Prostate gland (tissue), 2 donors: Measurements from ENCODE around the gene SORBS1.

ENCODE experiments used
- CTCF ChIP-seq, 4 experiments: fragments of 200-600 bp in 2 of 4; fragments of 450-650 bp in 2 of 4; sonication (generic) in 2 of 4; IDR thresholded peaks; 1 replicate in 3 of 4; 2 replicates in 1 of 4; pipeline ENCODE4 v1.5.1; 2016 to 2019; ENCODE audit warnings: antibody characterized with exemption in 4 of 4, mild to moderate bottlenecking in 2 of 4, moderate library complexity in 2 of 4
- POLR2A ChIP-seq: fragments of 450-650 bp; IDR thresholded peaks from one replicate; pipeline ENCODE4 v1.6.1; 2016; ENCODE audit warnings: antibody characterized with exemption, mild to moderate bottlenecking
- POLR2AphosphoS5 ChIP-seq: sonication (generic); formaldehyde crosslinking; IDR thresholded peaks from one replicate; pipeline ENCODE4 v1.6.1; 2017; ENCODE audit warnings: antibody characterized with exemption

DNA sequence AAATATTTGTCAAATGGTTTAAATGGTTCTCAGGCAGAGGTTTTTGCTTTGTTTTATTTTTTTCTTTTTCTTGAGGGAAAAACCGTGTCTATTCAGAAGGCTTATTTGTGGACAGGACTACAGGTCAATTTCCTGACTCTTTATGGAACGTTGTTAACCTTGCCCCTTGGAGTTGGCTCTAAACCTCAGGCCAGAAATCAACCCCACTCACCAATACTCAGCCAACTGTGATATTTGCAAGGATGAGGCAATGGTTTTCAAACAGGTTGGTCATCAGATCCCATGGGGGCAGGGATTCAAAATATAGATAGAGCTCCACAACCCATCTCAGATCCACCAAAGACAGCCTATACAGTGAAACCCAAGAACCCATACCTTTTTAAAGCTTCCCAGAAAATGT, 280.5 kb downstream of the SORBS1 start:
- TF ChIP-seq CTCF (IDR thresholded peaks at IDR 0.05), result no peak
- TF ChIP-seq POLR2A, result no peak
- TF ChIP-seq POLR2AphosphoS5, result no peak
